ENCODE measurements around the gene ADPRM.

GRCh38 chr17:10757067-10757466, 59.7 kb downstream of the ADPRM start:
- TF ChIP-seq YY1 (IDR thresholded peaks at IDR 0.05; ENCODE audit: low read depth): no peak
- TF ChIP-seq, protein P1, sequence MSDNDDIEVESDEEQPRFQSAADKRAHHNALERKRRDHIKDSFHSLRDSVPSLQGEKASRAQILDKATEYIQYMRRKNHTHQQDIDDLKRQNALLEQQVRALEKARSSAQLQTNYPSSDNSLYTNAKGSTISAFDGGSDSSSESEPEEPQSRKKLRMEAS (IDR thresholded peaks at IDR 0.05; ENCODE audit: low read depth): no peak
- TF ChIP-seq, protein P2, sequence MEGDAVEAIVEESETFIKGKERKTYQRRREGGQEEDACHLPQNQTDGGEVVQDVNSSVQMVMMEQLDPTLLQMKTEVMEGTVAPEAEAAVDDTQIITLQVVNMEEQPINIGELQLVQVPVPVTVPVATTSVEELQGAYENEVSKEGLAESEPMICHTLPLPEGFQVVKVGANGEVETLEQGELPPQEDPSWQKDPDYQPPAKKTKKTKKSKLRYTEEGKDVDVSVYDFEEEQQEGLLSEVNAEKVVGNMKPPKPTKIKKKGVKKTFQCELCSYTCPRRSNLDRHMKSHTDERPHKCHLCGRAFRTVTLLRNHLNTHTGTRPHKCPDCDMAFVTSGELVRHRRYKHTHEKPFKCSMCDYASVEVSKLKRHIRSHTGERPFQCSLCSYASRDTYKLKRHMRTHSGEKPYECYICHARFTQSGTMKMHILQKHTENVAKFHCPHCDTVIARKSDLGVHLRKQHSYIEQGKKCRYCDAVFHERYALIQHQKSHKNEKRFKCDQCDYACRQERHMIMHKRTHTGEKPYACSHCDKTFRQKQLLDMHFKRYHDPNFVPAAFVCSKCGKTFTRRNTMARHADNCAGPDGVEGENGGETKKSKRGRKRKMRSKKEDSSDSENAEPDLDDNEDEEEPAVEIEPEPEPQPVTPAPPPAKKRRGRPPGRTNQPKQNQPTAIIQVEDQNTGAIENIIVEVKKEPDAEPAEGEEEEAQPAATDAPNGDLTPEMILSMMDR (IDR thresholded peaks at IDR 0.05): no peak
- TF ChIP-seq SIN3A (IDR thresholded peaks at IDR 0.05; ENCODE audit: borderline replicate concordance, low read depth, low read length): no peak
- no peak for TF ChIP-seq FOXM1 (IDR thresholded peaks at IDR 0.05; ENCODE audit: low read depth)
- TF ChIP-seq SMC3 (IDR thresholded peaks at IDR 0.05; ENCODE audit: low read depth, low read length): no peak
- no peak for TF ChIP-seq RCOR1 (IDR thresholded peaks at IDR 0.05; ENCODE audit: low read length)
- TF ChIP-seq EP300 (IDR thresholded peaks at IDR 0.05; ENCODE audit: borderline replicate concordance in 1 of 2, low read depth in 1 of 2, low read length in 1 of 2): no peak
- TF ChIP-seq RXRA (IDR thresholded peaks at IDR 0.05; ENCODE audit: borderline replicate concordance, low read depth): no peak
- TF ChIP-seq, protein P3, sequence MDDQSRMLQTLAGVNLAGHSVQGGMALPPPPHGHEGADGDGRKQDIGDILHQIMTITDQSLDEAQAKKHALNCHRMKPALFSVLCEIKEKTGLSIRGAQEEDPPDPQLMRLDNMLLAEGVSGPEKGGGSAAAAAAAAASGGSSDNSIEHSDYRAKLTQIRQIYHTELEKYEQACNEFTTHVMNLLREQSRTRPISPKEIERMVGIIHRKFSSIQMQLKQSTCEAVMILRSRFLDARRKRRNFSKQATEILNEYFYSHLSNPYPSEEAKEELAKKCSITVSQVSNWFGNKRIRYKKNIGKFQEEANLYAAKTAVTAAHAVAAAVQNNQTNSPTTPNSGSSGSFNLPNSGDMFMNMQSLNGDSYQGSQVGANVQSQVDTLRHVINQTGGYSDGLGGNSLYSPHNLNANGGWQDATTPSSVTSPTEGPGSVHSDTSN (IDR thresholded peaks at IDR 0.05): no peak
- TF ChIP-seq MXI1 (IDR thresholded peaks at IDR 0.05; ENCODE audit: low read depth, low read length): no peak
- TF ChIP-seq, protein P4, sequence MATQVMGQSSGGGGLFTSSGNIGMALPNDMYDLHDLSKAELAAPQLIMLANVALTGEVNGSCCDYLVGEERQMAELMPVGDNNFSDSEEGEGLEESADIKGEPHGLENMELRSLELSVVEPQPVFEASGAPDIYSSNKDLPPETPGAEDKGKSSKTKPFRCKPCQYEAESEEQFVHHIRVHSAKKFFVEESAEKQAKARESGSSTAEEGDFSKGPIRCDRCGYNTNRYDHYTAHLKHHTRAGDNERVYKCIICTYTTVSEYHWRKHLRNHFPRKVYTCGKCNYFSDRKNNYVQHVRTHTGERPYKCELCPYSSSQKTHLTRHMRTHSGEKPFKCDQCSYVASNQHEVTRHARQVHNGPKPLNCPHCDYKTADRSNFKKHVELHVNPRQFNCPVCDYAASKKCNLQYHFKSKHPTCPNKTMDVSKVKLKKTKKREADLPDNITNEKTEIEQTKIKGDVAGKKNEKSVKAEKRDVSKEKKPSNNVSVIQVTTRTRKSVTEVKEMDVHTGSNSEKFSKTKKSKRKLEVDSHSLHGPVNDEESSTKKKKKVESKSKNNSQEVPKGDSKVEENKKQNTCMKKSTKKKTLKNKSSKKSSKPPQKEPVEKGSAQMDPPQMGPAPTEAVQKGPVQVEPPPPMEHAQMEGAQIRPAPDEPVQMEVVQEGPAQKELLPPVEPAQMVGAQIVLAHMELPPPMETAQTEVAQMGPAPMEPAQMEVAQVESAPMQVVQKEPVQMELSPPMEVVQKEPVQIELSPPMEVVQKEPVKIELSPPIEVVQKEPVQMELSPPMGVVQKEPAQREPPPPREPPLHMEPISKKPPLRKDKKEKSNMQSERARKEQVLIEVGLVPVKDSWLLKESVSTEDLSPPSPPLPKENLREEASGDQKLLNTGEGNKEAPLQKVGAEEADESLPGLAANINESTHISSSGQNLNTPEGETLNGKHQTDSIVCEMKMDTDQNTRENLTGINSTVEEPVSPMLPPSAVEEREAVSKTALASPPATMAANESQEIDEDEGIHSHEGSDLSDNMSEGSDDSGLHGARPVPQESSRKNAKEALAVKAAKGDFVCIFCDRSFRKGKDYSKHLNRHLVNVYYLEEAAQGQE (IDR thresholded peaks at IDR 0.05; ENCODE audit: low read depth, low read length): no peak
